CD4-positive, CD25-positive, alpha-beta regulatory T cell (primary cell): ENCODE measurements around the gene SLFN11. TPM values are rescaled to one million over a fixed set of nuclear protein-coding genes. Genes with fewer than 3 reads are reported as not detected.

Experiments used
- ATAC-seq, 2 donors: fragments of 150-1000 bp; cut with Tn5 transposase; one replicate each; pipeline ENCODE4 v1.10.0; 2021; ENCODE audit warnings: low read depth in 2 of 2, moderate number of reproducible peaks in 2 of 2, moderate library complexity in 1 of 2
- DNase-seq, 3 donors: peaks; one replicate each; pipeline versions ENCODE4 v3.0.0 to v3.0.0-alpha.2; 2012 to 2022; ENCODE audit warnings: mixed read lengths in 1 of 3
- H3K27ac ChIP-seq: one replicate; pipeline ENCODE4 v1.7.0; 2013; ENCODE audit warnings: mild to moderate bottlenecking, low read length; ENCODE audit not compliant: insufficient read depth, poor library complexity, severe bottlenecking
- H3K27me3 ChIP-seq: one replicate; pipeline ENCODE4 v1.7.0; 2013; ENCODE audit warnings: low read length; ENCODE audit not compliant: control insufficient read depth, insufficient read depth
- H3K36me3 ChIP-seq: one replicate; pipeline ENCODE4 v1.7.0; 2013; ENCODE audit warnings: mild to moderate bottlenecking, low read length, moderate library complexity; ENCODE audit not compliant: control insufficient read depth, insufficient read depth
- H3K4me1 ChIP-seq: 2 replicates; pipeline ENCODE4 v1.7.0; 2013; ENCODE audit warnings: mild to moderate bottlenecking, low read length; ENCODE audit not compliant: insufficient read depth, control insufficient read depth, poor library complexity, severe bottlenecking
- H3K4me3 ChIP-seq: one replicate; pipeline ENCODE4 v1.7.0; 2013; ENCODE audit warnings: low read depth, mild to moderate bottlenecking, low read length, moderate library complexity
- H3K9me3 ChIP-seq, 2 experiments: 1 replicate in 1 of 2; 2 replicates in 1 of 2; pipeline ENCODE4 v1.7.0; 2013; ENCODE audit warnings: low read length in 2 of 2, mild to moderate bottlenecking in 1 of 2, moderate library complexity in 1 of 2; ENCODE audit not compliant: control insufficient read depth in 2 of 2
- H3K27ac Mint-ChIP-seq, 3 donors: one replicate each; pipeline ENCODE4 v1.8.0; 2020 to 2022; ENCODE audit warnings: mild to moderate bottlenecking in 3 of 3, mixed read lengths in 3 of 3, moderate library complexity in 2 of 3
- H3K27me3 Mint-ChIP-seq: one replicate; pipeline ENCODE4 v1.8.0; 2022; ENCODE audit warnings: mild to moderate bottlenecking, mixed read lengths
- H3K36me3 Mint-ChIP-seq: one replicate; pipeline ENCODE4 v1.8.0; 2020; ENCODE audit warnings: mixed read lengths
- H3K4me1 Mint-ChIP-seq, 4 donors: one replicate each; pipeline ENCODE4 v1.8.0; 2020 to 2022; ENCODE audit warnings: mixed read lengths in 4 of 4, mild to moderate bottlenecking in 1 of 4
- H3K4me3 Mint-ChIP-seq, 4 donors: one replicate each; pipeline ENCODE4 v1.8.0; 2020 to 2022; ENCODE audit warnings: mild to moderate bottlenecking in 4 of 4, mixed read lengths in 4 of 4, moderate library complexity in 3 of 4
- H3K9me3 Mint-ChIP-seq, 7 donors: one replicate each; pipeline ENCODE4 v1.8.0; 2020 to 2022; ENCODE audit warnings: mixed read lengths in 7 of 7, mild to moderate bottlenecking in 3 of 7, moderate library complexity in 2 of 7
- polyA plus RNA-seq, 4 donors: library from polyadenylated mRNA; unstranded; fragments of 300-500 nt; fragmentation: Illumina TruSeq; gene quantifications; one replicate each; pipeline ENCODE4 v1.2.3, GENCODE V29; 2021
- total RNA-seq: library from RNA; stranded (reverse); gene quantifications from one replicate; pipeline ENCODE4 v1.2.3, GENCODE V29; 2022

SLFN11 gene
- total and polyA plus RNA-seq, 5 donors from 2014 or later = 10.1 to 61.9 (median 12.0) TPM

DNA sequence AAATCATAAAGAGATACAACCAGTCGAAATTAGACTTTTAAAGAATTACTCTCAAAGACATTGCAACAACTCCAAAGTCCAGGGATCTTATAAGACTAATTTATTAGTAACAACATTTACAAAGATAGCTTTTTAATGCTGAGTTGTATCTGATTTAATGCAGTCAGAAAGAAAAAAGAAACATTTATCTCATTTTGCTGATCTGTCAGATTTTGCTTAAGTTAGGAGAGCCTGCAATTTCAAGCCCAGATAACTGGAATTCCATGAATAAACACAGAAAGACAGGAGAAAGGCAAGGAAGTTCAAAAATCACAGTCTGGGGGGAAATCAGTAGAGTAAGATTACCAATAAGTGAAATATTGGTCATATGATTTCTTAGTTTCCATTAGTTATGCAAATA, 22.9 kb downstream of the SLFN11 start:
- H3K27me3 Mint-ChIP-seq = no peaks in the 10 kb centered on the region
- no peaks in the 10 kb centered on the region for H3K27me3 ChIP-seq
- peaks cover 27% of the 10 kb centered on the region for H3K36me3 Mint-ChIP-seq
- no peak overlapping the region for H3K4me3 ChIP-seq
- H3K9me3 Mint-ChIP-seq = no peaks in the 10 kb centered on the region
- no peak overlapping the region for H3K4me3 Mint-ChIP-seq
- DNase-seq (no peak), ATAC-seq (no peak)
- peaks cover 21 to 35% (median 27%) of the 10 kb centered on the region in 4 donors for H3K4me1 Mint-ChIP-seq
- peak overlapping the region in 1 of 3 donors; percentile 57 for H3K27ac Mint-ChIP-seq
- H3K27ac ChIP-seq = peak overlapping the region; percentile 24
- H3K36me3 ChIP-seq = peaks cover 24% of the 10 kb centered on the region
- H3K9me3 ChIP-seq = no peaks in the 10 kb centered on the region
- H3K4me1 ChIP-seq = peaks cover 12% of the 10 kb centered on the region

DNA sequence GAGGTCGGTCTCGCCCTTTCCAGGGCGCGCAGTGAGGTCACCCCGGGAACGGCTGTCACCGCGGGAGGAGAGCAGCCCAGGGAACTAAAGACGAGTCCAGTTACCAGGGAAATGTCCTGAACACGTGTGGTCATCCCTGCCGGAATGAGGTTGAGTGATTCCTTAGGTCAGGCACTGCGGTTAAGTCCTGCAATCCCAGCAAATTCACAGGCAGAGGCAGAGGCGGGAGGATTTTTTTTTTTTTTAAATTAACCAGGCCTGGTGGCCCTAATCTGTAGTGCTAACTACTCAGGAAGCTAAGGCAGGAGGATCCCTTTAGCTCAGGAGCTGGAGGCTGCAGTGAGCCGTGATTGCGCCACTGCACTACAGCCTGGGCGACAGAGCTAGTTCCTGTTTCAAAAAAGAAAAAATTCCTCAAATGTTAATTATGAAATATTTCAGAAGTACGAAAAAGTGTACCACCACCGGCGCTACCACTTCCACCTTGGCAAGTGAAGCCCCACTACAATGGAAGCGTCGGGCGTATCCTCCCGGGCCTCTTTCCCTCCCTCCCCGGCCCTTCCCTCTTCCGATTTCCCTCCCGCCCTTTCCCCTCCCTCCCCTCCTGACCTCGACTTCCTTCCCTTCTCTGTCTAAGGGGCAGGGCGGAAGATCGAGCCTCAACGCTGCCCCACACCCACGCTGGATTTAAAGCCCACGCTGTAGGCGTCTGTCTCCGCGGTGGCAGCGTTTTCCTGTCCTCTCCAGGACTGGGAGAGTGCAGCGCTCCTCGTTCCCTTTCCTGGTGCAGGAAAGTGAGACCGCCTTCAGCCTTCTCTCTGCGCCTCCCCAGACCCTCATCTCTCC, 27.3 kb downstream of the SLFN11 start:
- peaks cover 0 to 6% of the 10 kb centered on the region in 2 experiments for H3K9me3 ChIP-seq
- no peaks in the 10 kb centered on the region for H3K36me3 ChIP-seq

DNA sequence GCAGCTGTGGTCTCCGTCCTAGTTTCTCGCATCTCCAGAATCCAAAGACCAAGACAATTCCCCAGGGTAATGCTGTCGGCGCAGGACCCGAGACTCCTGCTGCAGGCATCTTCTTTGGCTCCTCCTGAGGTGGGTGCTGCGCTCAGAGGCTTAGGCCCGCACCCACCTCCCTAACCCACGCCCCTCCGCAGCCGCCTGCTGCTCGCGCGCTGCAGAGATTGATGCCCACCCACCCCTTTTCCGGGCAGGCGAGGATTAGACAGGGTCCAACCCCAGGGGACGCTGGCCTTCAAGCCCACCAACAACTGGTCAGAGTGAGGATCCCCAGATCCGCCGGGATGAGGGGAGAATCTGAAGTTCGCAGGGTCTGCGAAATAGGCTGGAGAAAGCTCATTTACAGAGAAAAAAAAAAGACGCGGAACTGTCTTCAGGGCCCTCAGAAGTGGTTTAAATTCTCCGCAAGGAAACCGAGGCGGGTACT, 27.9 kb downstream of the SLFN11 start:
- H3K27me3 ChIP-seq = no peaks in the 10 kb centered on the region
- peaks cover 0 to 14% (median 3%) of the 10 kb centered on the region in 7 donors for H3K9me3 Mint-ChIP-seq
- peak overlapping the region; percentile 87 to 94 (median 91) for H3K27ac Mint-ChIP-seq
- no peak for DNase-seq
- peaks cover 29% of the 10 kb centered on the region for H3K4me1 ChIP-seq
- ATAC-seq = no peak
- H3K36me3 Mint-ChIP-seq = peaks cover 1% of the 10 kb centered on the region
- H3K9me3 ChIP-seq = peaks cover 0 to 10% of the 10 kb centered on the region in 2 experiments
- H3K4me3 ChIP-seq = peak overlapping the region; percentile 78
- H3K4me1 Mint-ChIP-seq = peaks cover 22 to 64% (median 47%) of the 10 kb centered on the region in 4 donors
- peak overlapping the region; percentile 84 to 93 (median 90) for H3K4me3 Mint-ChIP-seq
- H3K36me3 ChIP-seq = no peaks in the 10 kb centered on the region
- peak overlapping the region; percentile 47 for H3K27ac ChIP-seq
- peaks cover 4% of the 10 kb centered on the region for H3K27me3 Mint-ChIP-seq

More for the DNA sequence above, 27.3 kb downstream of the SLFN11 start:
- Mint-ChIP-seq H3K36me3 (peaks cover 3% of the 10 kb centered on the region), H3K4me3 (peak overlapping the region; percentile 84 to 93 (median 90)), H3K9me3 (peaks cover 0 to 11% (median 3%) of the 10 kb centered on the region in 7 donors), H3K4me1 (peaks cover 22 to 64% (median 47%) of the 10 kb centered on the region in 4 donors), H3K27ac (peak overlapping the region; percentile 87 to 94 (median 91)), H3K27me3 (peaks cover 4% of the 10 kb centered on the region)
- H3K27me3 ChIP-seq = no peaks in the 10 kb centered on the region
- peak; percentile 52 to 60 for ATAC-seq
- DNase-seq = peak; percentile 16 to 40 (median 26)
- peak overlapping the region; percentile 47 for H3K27ac ChIP-seq
- H3K4me3 ChIP-seq = peak overlapping the region; percentile 78
- H3K4me1 ChIP-seq = peaks cover 29% of the 10 kb centered on the region

DNA sequence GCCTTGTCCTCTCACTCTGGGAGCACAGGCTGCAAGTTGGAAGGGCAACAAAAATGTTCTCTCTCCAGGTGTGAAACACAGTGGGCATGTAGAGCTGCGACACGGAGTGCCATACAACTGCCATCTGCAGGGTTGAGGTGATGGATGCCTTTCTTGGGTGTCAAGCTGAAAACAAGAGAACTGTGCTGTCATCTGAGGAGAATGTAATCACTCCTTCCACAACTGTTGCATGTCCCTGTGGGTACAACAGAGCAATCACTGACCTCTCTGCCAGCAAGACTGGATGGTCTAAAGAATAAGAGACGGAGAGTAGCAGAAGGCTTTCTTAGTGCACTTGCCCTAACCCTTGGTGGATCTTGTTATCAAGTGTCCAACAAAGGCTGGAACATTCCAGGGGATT, 29.2 kb downstream of the SLFN11 start:
- Histone ChIP-seq H3K36me3 (no peaks in the 10 kb centered on the region), H3K27ac (no peak overlapping the region), H3K4me1 (peaks cover 29% of the 10 kb centered on the region), H3K27me3 (no peaks in the 10 kb centered on the region), H3K4me3 (no peak overlapping the region), H3K9me3 (peaks cover 0 to 10% of the 10 kb centered on the region in 2 experiments)
- Mint-ChIP-seq H3K4me1 (peaks cover 22 to 65% (median 45%) of the 10 kb centered on the region in 4 donors), H3K27me3 (peaks cover 4% of the 10 kb centered on the region), H3K27ac (peak overlapping the region in 2 of 3 donors; percentile 61 to 76), H3K36me3 (no peaks in the 10 kb centered on the region), H3K4me3 (peak overlapping the region in 3 of 4 donors; percentile 29 to 40 (median 39)), H3K9me3 (peaks cover 2 to 21% (median 5%) of the 10 kb centered on the region in 7 donors)
- ATAC-seq (no peak), DNase-seq (no peak)

DNA sequence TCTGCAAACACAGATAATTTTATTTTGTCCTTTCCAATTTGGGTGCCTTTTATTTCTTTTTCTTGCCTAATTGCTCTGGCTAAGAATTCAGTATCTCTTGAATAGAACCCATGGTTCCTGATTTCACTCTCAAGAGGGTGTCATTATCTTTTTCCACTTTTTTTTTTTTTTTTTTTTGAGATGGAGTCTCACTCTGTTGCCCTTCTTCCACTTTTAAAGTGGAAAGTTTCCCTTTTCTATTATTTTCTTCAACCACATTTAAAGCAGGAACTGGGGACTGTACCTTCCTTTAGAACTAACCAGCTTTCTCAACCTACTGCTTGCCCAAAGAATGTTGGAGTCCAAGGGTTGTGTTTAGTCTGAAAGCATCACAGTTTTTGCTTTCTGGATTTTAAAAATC, 31.1 kb downstream of the SLFN11 start:
- ATAC-seq (no peak), DNase-seq (no peak)
- Mint-ChIP-seq H3K4me1 (peaks cover 16 to 59% (median 39%) of the 10 kb centered on the region in 4 donors), H3K4me3 (peak overlapping the region; percentile 36 to 82 (median 62)), H3K27me3 (peaks cover 9% of the 10 kb centered on the region), H3K36me3 (no peaks in the 10 kb centered on the region), H3K9me3 (peaks cover 2 to 21% (median 5%) of the 10 kb centered on the region in 7 donors), H3K27ac (peak overlapping the region in 1 of 3 donors; percentile 34)
- Histone ChIP-seq H3K27ac (no peak overlapping the region), H3K4me3 (peak overlapping the region; percentile 42), H3K4me1 (peaks cover 29% of the 10 kb centered on the region), H3K9me3 (peaks cover 0 to 10% of the 10 kb centered on the region in 2 experiments), H3K27me3 (no peaks in the 10 kb centered on the region), H3K36me3 (no peaks in the 10 kb centered on the region)

DNA sequence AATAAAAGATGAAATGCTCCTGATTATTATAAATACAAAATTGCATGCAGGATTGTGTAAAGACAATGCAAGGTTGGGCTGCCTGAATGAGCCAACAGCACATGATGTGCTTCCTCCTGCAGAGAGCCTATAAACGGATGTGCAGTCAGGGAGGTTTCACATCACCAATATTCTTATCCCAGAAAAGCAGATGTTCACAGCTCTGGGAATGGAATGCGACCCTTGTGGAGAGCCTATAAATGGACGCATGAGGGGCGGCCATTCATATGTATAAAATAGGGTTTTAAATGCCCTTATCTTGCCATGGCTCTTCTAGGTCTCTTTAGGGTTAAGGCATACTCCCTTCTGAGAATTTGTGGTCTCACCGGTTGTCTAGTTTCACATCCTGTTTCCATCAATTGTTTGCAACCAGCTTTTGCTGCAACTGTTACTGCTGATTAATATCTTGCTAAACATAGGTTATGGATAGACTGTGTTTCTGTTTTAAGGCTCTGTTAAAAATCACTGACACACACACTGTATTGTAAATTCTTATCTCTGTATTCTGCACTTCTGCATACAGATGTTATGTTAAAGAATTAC, 31.9 kb downstream of the SLFN11 start:
- Histone ChIP-seq H3K27ac (no peak overlapping the region), H3K4me1 (peaks cover 21% of the 10 kb centered on the region), H3K4me3 (peak overlapping the region; percentile 42), H3K27me3 (no peaks in the 10 kb centered on the region), H3K9me3 (peaks cover 0 to 10% of the 10 kb centered on the region in 2 experiments), H3K36me3 (no peaks in the 10 kb centered on the region)
- Mint-ChIP-seq H3K27me3 (peaks cover 9% of the 10 kb centered on the region), H3K27ac (peak overlapping the region; percentile 34 to 94 (median 38)), H3K4me3 (peak overlapping the region; percentile 36 to 82 (median 80)), H3K9me3 (peaks cover 2 to 21% (median 5%) of the 10 kb centered on the region in 7 donors), H3K36me3 (no peaks in the 10 kb centered on the region), H3K4me1 (peaks cover 12 to 52% (median 34%) of the 10 kb centered on the region in 4 donors)
- ATAC-seq (no peak), DNase-seq (peak in 2 of 3 donors; percentile 70 to 79)

DNA sequence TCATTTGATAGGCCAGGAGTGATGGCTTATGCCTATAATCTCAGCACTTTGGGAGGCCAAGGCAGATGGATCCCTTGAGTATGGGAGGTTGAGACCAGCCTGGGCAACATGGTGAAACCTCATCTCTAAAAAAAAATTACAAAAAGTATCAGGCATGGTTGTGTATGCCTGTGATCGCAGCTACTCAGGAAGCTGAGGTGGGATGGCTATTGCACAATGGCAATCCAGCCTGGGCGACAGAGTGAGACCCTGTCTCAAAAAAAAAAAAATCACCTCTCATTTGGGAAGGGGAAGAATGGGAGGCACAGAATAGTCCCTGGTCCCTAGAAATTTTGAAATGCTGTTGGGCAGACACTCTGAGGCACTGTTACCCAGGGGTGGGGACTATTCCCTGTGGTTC, 35.2 kb downstream of the SLFN11 start:
- H3K4me1 Mint-ChIP-seq = peaks cover 9 to 26% (median 21%) of the 10 kb centered on the region in 4 donors
- Histone ChIP-seq H3K36me3 (peaks cover 3% of the 10 kb centered on the region), H3K4me1 (peaks cover 16% of the 10 kb centered on the region), H3K27ac (no peak overlapping the region), H3K27me3 (no peaks in the 10 kb centered on the region), H3K9me3 (peaks cover 0 to 10% of the 10 kb centered on the region in 2 experiments), H3K4me3 (no peak overlapping the region)
- peaks cover 9% of the 10 kb centered on the region for H3K36me3 Mint-ChIP-seq
- DNase-seq (no peak), ATAC-seq (no peak)
- H3K9me3 Mint-ChIP-seq = peaks cover 2 to 21% (median 5%) of the 10 kb centered on the region in 7 donors
- H3K27me3 Mint-ChIP-seq = peaks cover 9% of the 10 kb centered on the region
- no peak overlapping the region for H3K4me3 Mint-ChIP-seq
- peak overlapping the region in 1 of 3 donors; percentile 20 for H3K27ac Mint-ChIP-seq
